NB4 (cell line): Measurements from ENCODE around the gene TBC1D4.

Source experiments
- MYC ChIP-seq: IDR thresholded peaks from 2 replicates; pipeline ENCODE4 v1.6.1; 2011; ENCODE audit warnings: low read depth, low read length
- POLR2A ChIP-seq: IDR thresholded peaks from 2 replicates; pipeline ENCODE4 v1.6.1; 2011; ENCODE audit warnings: mild to moderate bottlenecking; ENCODE audit not compliant: insufficient read length; ENCODE audit errors: extremely low read depth
- TF ChIP-seq, protein P1 (sequence below): IDR thresholded peaks from one replicate; pipeline ENCODE4 v1.5.1; 2012; ENCODE audit warnings: low read depth, low read length
- TF ChIP-seq, protein P2 (sequence below): IDR thresholded peaks from 2 replicates; pipeline ENCODE4 v1.6.1; 2011; ENCODE audit warnings: low read depth, low read length

DNA sequence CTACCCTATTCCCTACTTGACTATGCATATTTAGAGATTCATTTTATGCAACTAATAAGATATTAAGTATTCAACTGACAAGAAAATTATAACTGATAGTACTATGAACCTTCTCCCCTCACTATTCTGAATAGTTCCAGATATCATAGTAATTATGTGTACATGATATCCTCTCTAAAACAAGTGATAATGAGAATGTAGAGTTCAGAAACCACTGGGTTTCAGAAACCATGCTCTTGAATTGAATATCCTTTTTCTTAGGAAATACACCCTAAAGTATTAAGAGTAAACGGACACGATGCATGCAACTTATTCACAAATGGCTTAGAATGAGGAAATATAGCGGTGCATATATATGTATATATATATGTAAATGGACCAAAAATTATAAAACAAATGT is 160.9 kb downstream of the TBC1D4 start:
- TF ChIP-seq, protein P1, sequence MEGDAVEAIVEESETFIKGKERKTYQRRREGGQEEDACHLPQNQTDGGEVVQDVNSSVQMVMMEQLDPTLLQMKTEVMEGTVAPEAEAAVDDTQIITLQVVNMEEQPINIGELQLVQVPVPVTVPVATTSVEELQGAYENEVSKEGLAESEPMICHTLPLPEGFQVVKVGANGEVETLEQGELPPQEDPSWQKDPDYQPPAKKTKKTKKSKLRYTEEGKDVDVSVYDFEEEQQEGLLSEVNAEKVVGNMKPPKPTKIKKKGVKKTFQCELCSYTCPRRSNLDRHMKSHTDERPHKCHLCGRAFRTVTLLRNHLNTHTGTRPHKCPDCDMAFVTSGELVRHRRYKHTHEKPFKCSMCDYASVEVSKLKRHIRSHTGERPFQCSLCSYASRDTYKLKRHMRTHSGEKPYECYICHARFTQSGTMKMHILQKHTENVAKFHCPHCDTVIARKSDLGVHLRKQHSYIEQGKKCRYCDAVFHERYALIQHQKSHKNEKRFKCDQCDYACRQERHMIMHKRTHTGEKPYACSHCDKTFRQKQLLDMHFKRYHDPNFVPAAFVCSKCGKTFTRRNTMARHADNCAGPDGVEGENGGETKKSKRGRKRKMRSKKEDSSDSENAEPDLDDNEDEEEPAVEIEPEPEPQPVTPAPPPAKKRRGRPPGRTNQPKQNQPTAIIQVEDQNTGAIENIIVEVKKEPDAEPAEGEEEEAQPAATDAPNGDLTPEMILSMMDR, result no peak
- TF ChIP-seq POLR2A (no peak), MYC (no peak)
- TF ChIP-seq, protein P2, sequence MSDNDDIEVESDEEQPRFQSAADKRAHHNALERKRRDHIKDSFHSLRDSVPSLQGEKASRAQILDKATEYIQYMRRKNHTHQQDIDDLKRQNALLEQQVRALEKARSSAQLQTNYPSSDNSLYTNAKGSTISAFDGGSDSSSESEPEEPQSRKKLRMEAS, result no peak
